ENCODE measurements around the gene IGF1R. TPM values are rescaled to one million over a fixed set of nuclear protein-coding genes. Genes with fewer than 3 reads are reported as not detected.

IGF1R gene
- total and polyA plus RNA-seq, 2 of the 8 experiments (the other 6 are each of a cell fraction or from before 2014, with no cell fraction given): 32.9 to 109 TPM

GRCh38 chr15:98734466-98735199 is 86.3 kb downstream of the IGF1R start:
- H3K23ac ChIP-seq (ENCODE audit: insufficient read length): no peak overlapping the region
- H2BK12ac ChIP-seq (ENCODE audit: low read depth, low read length): no peak overlapping the region
- no peak overlapping the region for H4K5ac ChIP-seq (ENCODE audit: insufficient read length, low read depth, low read length)
- POLR2A ChIA-PET (ENCODE audit: partially characterized antibody): interaction anchor here (1.5 kb wide), 1 partner anchor 24 kb away, joined by 3 read pairs; no protein-coding TSS in a partner anchor
- H2BK15ac ChIP-seq (ENCODE audit: low read length): no peak overlapping the region
- TF ChIP-seq CEBPB (IDR thresholded peaks at IDR 0.05; ENCODE audit: low read depth, low read length) (peak; percentile 37; the same call in 1 of the 2 replicates), SP4 (IDR thresholded peaks at IDR 0.05; ENCODE audit: low read length) (no peak)
- DNase-seq (ENCODE audit: low read depth in 1 of 2, low spot score in 2 of 2): no peak
- H3K27me3 ChIP-seq (replicated peaks in 1 of 4; ENCODE audit: control insufficient read depth in 3 of 4, extremely low read depth in 1 of 4, insufficient read depth in 3 of 4, low read length in 3 of 4): no peaks in the 10 kb centered on the region
- H3K18ac ChIP-seq (ENCODE audit: extremely low read depth, low read length): no peak overlapping the region
- H4K8ac ChIP-seq (ENCODE audit: extremely low read depth, insufficient read depth, low read length): no peak overlapping the region
- no peak overlapping the region for H3K4ac ChIP-seq (replicated peaks; ENCODE audit: insufficient read length, low read depth, low read length)
- no peak overlapping the region for H2AK5ac ChIP-seq (ENCODE audit: low read depth, low read length)
- peaks cover 35% of the 10 kb centered on the region in 2 experiments for H4K20me1 ChIP-seq (replicated peaks in 1 of 2; ENCODE audit: control insufficient read depth in 1 of 2, insufficient read depth in 2 of 2, low read length in 2 of 2)
- FAIRE-seq: no peak
- H3K56ac ChIP-seq (replicated peaks; ENCODE audit: insufficient read length, low read depth, low read length): no peak overlapping the region
- H3K4me2 ChIP-seq (ENCODE audit: insufficient read depth in 1 of 2, low read depth in 2 of 2, low read length in 2 of 2): no peak overlapping the region
- H2BK20ac ChIP-seq (ENCODE audit: low read length): no peak overlapping the region
- no peaks in the 10 kb centered on the region for H3K23me2 ChIP-seq (ENCODE audit: low read depth, low read length)
- no peaks in the 10 kb centered on the region for H3K36me3 ChIP-seq (ENCODE audit: control insufficient read depth in 2 of 4, insufficient read depth in 4 of 4, low read length in 3 of 4)
- no peak overlapping the region for H3K27ac ChIP-seq (ENCODE audit: low read depth, low read length)
- no peak overlapping the region for H2BK120ac ChIP-seq (replicated peaks; ENCODE audit: low read depth, low read length)
- H2BK5ac ChIP-seq (ENCODE audit: low read depth, low read length): no peak overlapping the region
- H3K4me3 ChIP-seq (ENCODE audit: extremely low read depth in 1 of 4, insufficient read depth in 2 of 4, low read depth in 3 of 4, low read length in 4 of 4): no peak overlapping the region
- H3K9ac ChIP-seq (replicated peaks in 1 of 4; ENCODE audit: extremely low read depth in 1 of 4, low read depth in 3 of 4, low read length in 3 of 4): no peak overlapping the region
- WGBS, 2 experiments (ENCODE audit: extremely low coverage in 1 of 2, insufficient coverage in 1 of 2, insufficient read length in 1 of 2, insufficient replicate concordance in 2 of 2, low coverage in 1 of 2, low lambda C conversion rate in 2 of 2, missing lambda C conversion rate in 1 of 2): 85% methylated on average over 8 of the region's 8 CpGs; no CpG with 5 or more reads in 1 of the 2 experiments
- no peaks in the 10 kb centered on the region for H3K9me3 ChIP-seq (ENCODE audit: insufficient read depth in 2 of 2, low read depth in 1 of 2, low read length in 1 of 2)
- no peak overlapping the region for H2AFZ ChIP-seq (ENCODE audit: low read length)
- peaks cover 2 to 39% (median 20%) of the 10 kb centered on the region in 4 experiments for H3K4me1 ChIP-seq (replicated peaks in 1 of 4; ENCODE audit: control insufficient read depth in 3 of 4, insufficient read depth in 4 of 4, low read length in 3 of 4)
- H3K79me2 ChIP-seq (ENCODE audit: control insufficient read depth in 1 of 2, insufficient read depth in 2 of 2, low read length in 2 of 2): peaks cover 5 to 100% of the 10 kb centered on the region in 2 experiments
- peaks cover 23% of the 10 kb centered on the region for H3K79me1 ChIP-seq (ENCODE audit: low read depth, low read length)
- H4K91ac ChIP-seq (replicated peaks; ENCODE audit: insufficient read length, low read length): no peak overlapping the region
- no peak overlapping the region for H3K14ac ChIP-seq (ENCODE audit: insufficient read length)
- CTCF ChIA-PET (ENCODE audit: partially characterized antibody): interaction anchor here (1.2 kb wide), 1 partner anchor 116 kb away, joined by 3 read pairs; no protein-coding TSS in a partner anchor
